OCI-LY1 (cell line): ENCODE data around the gene ADAMTSL4.
A peak's percentile ranks its signal among the peaks of the same experiment; 100 is the strongest.

Experiments used
- H2AFZ ChIP-seq: fragments of 200-600 bp; sonication (generic), shearing (Covaris generic); 2 replicates; pipeline ENCODE4 v1.6.0; 2014; ENCODE audit warnings: antibody characterized with exemption, mild to moderate bottlenecking, low read length
- H3F3A ChIP-seq: fragments of 200-600 bp; sonication (generic), shearing (Covaris generic); 2 replicates; pipeline ENCODE4 v1.6.0; 2014; ENCODE audit warnings: mild to moderate bottlenecking, antibody characterized with exemption, low read length, moderate library complexity; ENCODE audit not compliant: insufficient read depth
- H3K27ac ChIP-seq: fragments of 200-600 bp; sonication (generic); 2 replicates; pipeline ENCODE4 v1.5.1; 2014; ENCODE audit warnings: low read length, mixed run types, mild to moderate bottlenecking, low read depth; ENCODE audit not compliant: poor library complexity, severe bottlenecking
- H3K27me3 ChIP-seq: fragments of 200-600 bp; sonication (generic); 2 replicates; pipeline ENCODE4 v1.6.0; 2014; ENCODE audit warnings: antibody characterized with exemption, mild to moderate bottlenecking, low read length, moderate library complexity; ENCODE audit not compliant: insufficient read depth
- H3K36me3 ChIP-seq: fragments of 200-600 bp; sonication (generic); 2 replicates; pipeline ENCODE4 v1.6.1; 2014; ENCODE audit warnings: mild to moderate bottlenecking, antibody characterized with exemption, low read length, moderate library complexity, mixed read lengths; ENCODE audit not compliant: insufficient read depth
- H3K4me1 ChIP-seq: fragments of 200-600 bp; sonication (generic); 2 replicates; pipeline ENCODE4 v1.5.1; 2014; ENCODE audit warnings: mild to moderate bottlenecking, low read length, moderate library complexity; ENCODE audit not compliant: insufficient read depth, severe bottlenecking
- H3K4me2 ChIP-seq: fragments of 200-600 bp; sonication (generic), shearing (Covaris generic); 2 replicates; pipeline ENCODE4 v1.6.1; 2014; ENCODE audit warnings: low read length
- H3K4me3 ChIP-seq: fragments of 200-600 bp; sonication (generic); 2 replicates; pipeline ENCODE4 v1.5.1; 2014; ENCODE audit warnings: low read length, low read depth, mild to moderate bottlenecking, mixed read lengths; ENCODE audit not compliant: poor library complexity, severe bottlenecking
- H3K79me2 ChIP-seq: fragments of 200-600 bp; shearing (Covaris generic); 2 replicates; pipeline ENCODE4 v1.6.1; 2016; ENCODE audit warnings: mixed run types, low read length, mixed read lengths; ENCODE audit not compliant: insufficient read depth
- H3K9ac ChIP-seq: fragments of 200-600 bp; sonication (generic), shearing (Covaris generic); 2 replicates; pipeline ENCODE4 v1.6.1; 2014; ENCODE audit warnings: mild to moderate bottlenecking, low read length, mixed read lengths
- H3K9me2 ChIP-seq: fragments of 200-600 bp; sonication (generic), shearing (Covaris generic); 2 replicates; pipeline ENCODE4 v1.6.1; 2014; ENCODE audit warnings: low read depth, mild to moderate bottlenecking, low read length, mixed read lengths
- H3K9me3 ChIP-seq: fragments of 200-600 bp; shearing (Covaris generic); 2 replicates; pipeline ENCODE4 v1.6.1; 2014; ENCODE audit warnings: low read length, mixed read lengths
- H4K20me1 ChIP-seq: fragments of 200-600 bp; sonication (generic), shearing (Covaris generic); 2 replicates; pipeline ENCODE4 v1.6.0; 2016; ENCODE audit warnings: mild to moderate bottlenecking, low read length; ENCODE audit not compliant: insufficient read depth
- CTCF ChIP-seq: fragments of 200-600 bp; sonication (generic), shearing (Covaris generic); IDR thresholded peaks from 2 replicates; pipeline ENCODE4 v1.5.1; 2017; ENCODE audit warnings: mild to moderate bottlenecking, antibody characterized with exemption, low read length, moderate library complexity, mixed read lengths
- EZH2 ChIP-seq: fragments of 200-600 bp; sonication (generic), shearing (Covaris generic); IDR thresholded peaks from 2 replicates; pipeline ENCODE4 v1.8.0; 2017; ENCODE audit warnings: borderline replicate concordance, mixed run types, mild to moderate bottlenecking, antibody characterized with exemption, low read length, moderate library complexity, mixed read lengths

ADAMTSL4 gene

DNA sequence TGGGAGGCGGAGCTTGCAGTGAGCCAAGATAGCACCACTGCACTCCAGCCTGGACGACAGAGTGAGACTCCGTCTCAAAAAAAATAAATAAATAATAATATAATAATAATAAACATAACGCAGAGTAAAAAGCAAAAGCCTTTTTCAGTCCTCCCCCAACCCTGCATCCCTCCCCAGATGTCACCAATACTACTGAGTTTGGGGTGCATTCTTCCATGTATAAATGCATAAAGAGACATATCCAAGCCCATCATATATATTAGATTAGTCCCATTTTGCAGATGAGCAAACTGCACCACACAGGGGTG is 930 bp upstream of the ADAMTSL4 start:
- no peaks in the 10 kb centered on the region; the same call in 1 of the 2 replicates for H3F3A ChIP-seq
- no peak overlapping the region for H2AFZ ChIP-seq
- no peaks in the 10 kb centered on the region for H3K9me2 ChIP-seq
- H3K27me3 ChIP-seq = peaks cover 5% of the 10 kb centered on the region; the same call in 1 of the 2 replicates
- TF ChIP-seq CTCF (no peak), EZH2 (no peak)
- H3K4me3 ChIP-seq = peak overlapping the region; percentile 57
- peaks cover 6% of the 10 kb centered on the region for H3K4me1 ChIP-seq
- no peak overlapping the region; the same call in 1 of the 2 replicates for H3K9ac ChIP-seq
- peak overlapping the region; percentile 62; the same call in 1 of the 2 replicates for H3K4me2 ChIP-seq
- no peaks in the 10 kb centered on the region for H4K20me1 ChIP-seq
- H3K9me3 ChIP-seq = no peaks in the 10 kb centered on the region
- H3K27ac ChIP-seq = no peak overlapping the region
- no peaks in the 10 kb centered on the region for H3K79me2 ChIP-seq
- H3K36me3 ChIP-seq = no peaks in the 10 kb centered on the region

GRCh38 chr1:150549496-150550221 is 451 bp downstream of the ADAMTSL4 start:
- no peaks in the 10 kb centered on the region for H4K20me1 ChIP-seq
- H3K9me3 ChIP-seq = no peaks in the 10 kb centered on the region
- H3F3A ChIP-seq = no peaks in the 10 kb centered on the region; the same call in 1 of the 2 replicates
- H3K4me3 ChIP-seq = peak overlapping the region; percentile 33
- peak overlapping the region; percentile 34; the same call in 1 of the 2 replicates for H3K4me2 ChIP-seq
- H3K36me3 ChIP-seq = no peaks in the 10 kb centered on the region
- H3K27ac ChIP-seq = no peak overlapping the region
- H3K9ac ChIP-seq = no peak overlapping the region
- no peak overlapping the region for H2AFZ ChIP-seq
- TF ChIP-seq CTCF (no peak), EZH2 (no peak)
- H3K4me1 ChIP-seq = peaks cover 6% of the 10 kb centered on the region
- H3K79me2 ChIP-seq = no peaks in the 10 kb centered on the region
- no peaks in the 10 kb centered on the region for H3K9me2 ChIP-seq
- peaks cover 5% of the 10 kb centered on the region; the same call in 1 of the 2 replicates for H3K27me3 ChIP-seq

DNA sequence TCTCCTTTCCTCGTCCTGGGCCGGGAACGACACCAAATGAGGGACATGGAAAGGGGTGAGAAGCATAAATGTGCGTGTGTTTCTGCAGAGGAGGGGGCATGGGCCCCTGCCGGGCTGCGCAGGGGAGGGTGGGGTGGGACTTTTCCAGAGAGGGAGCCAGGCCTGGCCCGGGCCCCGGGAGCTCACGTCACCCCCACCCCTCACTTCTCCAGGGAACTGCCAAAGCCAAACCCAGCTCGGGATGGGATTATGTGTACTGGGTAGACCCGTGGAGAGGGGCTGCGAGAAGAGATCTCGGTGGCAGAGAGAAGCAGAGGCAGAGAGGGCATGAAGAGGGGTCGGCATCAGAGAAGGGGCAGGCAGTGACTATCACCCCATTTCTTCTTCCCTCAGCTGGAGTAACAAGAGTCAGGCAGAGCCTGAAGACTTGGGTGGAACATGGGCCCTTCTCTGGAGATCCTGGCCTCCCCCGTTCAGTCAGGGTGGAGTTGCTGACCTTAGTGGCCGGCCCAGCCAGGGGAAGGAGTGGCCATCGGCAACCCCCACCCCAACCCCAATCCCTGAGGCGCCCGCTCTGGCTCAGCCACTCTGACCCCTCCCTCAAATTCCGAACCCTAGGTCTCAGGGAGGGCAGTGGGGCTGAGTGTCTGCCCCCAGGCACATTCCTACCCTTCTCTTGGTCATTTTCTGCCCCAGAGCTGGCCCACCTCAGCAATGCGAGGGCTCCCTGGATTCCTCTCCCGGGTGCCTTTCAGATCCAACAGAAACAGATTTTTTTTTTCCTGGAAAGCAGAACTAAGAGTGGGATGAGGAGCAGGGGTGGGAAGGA is 1.2 kb downstream of the ADAMTSL4 start:
- H3K4me2 ChIP-seq = no peak overlapping the region
- no peak overlapping the region for H3K4me3 ChIP-seq
- H3K9me3 ChIP-seq = no peaks in the 10 kb centered on the region
- H3K4me1 ChIP-seq = peaks cover 6% of the 10 kb centered on the region
- no peaks in the 10 kb centered on the region for H4K20me1 ChIP-seq
- no peaks in the 10 kb centered on the region for H3K9me2 ChIP-seq
- no peaks in the 10 kb centered on the region for H3K36me3 ChIP-seq
- no peak overlapping the region for H3K9ac ChIP-seq
- H2AFZ ChIP-seq = no peak overlapping the region
- TF ChIP-seq EZH2 (no peak), CTCF (no peak)
- no peaks in the 10 kb centered on the region for H3K79me2 ChIP-seq
- no peak overlapping the region for H3K27ac ChIP-seq
- peaks cover 5% of the 10 kb centered on the region; the same call in 1 of the 2 replicates for H3K27me3 ChIP-seq
- H3F3A ChIP-seq = no peaks in the 10 kb centered on the region; the same call in 1 of the 2 replicates
